Osteoblast (primary cell): ENCODE data around the gene CNTNAP5. TPM values are rescaled to one million over a fixed set of nuclear protein-coding genes. Genes with fewer than 3 reads are reported as not detected.

ENCODE experiments used
- DNase-seq: peaks from one replicate; pipeline ENCODE4 v3.0.0; 2011; ENCODE audit warnings: low spot score, mixed read lengths; ENCODE audit not compliant: insufficient read length; ENCODE audit errors: missing footprints
- H2AFZ ChIP-seq: 2 replicates; pipeline ENCODE4 v1.6.0; 2011; ENCODE audit warnings: mild to moderate bottlenecking, low read length
- H3K27ac ChIP-seq: 2 replicates; pipeline ENCODE4 v1.5.1; 2011; ENCODE audit warnings: mild to moderate bottlenecking, low read depth, low read length, moderate library complexity
- H3K27me3 ChIP-seq: 2 replicates; pipeline ENCODE4 v1.6.0; 2012; ENCODE audit warnings: mild to moderate bottlenecking, control low read depth, inconsistent platforms, low read length, moderate library complexity; ENCODE audit not compliant: insufficient read depth
- H3K36me3 ChIP-seq: 2 replicates; pipeline ENCODE4 v1.5.1; 2011; ENCODE audit warnings: mild to moderate bottlenecking, low read length, control low read depth, moderate library complexity; ENCODE audit not compliant: insufficient read depth
- H3K4me1 ChIP-seq: 2 replicates; pipeline ENCODE4 v1.5.1; 2011; ENCODE audit warnings: mild to moderate bottlenecking, low read length, control low read depth, moderate library complexity; ENCODE audit not compliant: insufficient read depth
- H3K4me2 ChIP-seq: 2 replicates; pipeline ENCODE4 v1.6.0; 2011; ENCODE audit warnings: mild to moderate bottlenecking, low read length; ENCODE audit not compliant: insufficient read depth
- H3K4me3 ChIP-seq: fragments of 200-600 bp; sonication (generic); 3 replicates; pipeline ENCODE4 v1.5.1; 2012; ENCODE audit warnings: mild to moderate bottlenecking, low read length, inconsistent platforms; ENCODE audit not compliant: insufficient read depth
- H3K79me2 ChIP-seq: 2 replicates; pipeline ENCODE4 v1.6.0; 2012; ENCODE audit warnings: mild to moderate bottlenecking, low read length, control low read depth, inconsistent platforms; ENCODE audit not compliant: insufficient read depth
- H3K9me3 ChIP-seq: 2 replicates; pipeline ENCODE4 v1.5.1; 2011; ENCODE audit warnings: low read depth, low read length, control low read depth
- H4K20me1 ChIP-seq: 2 replicates; pipeline ENCODE4 v1.6.0; 2012; ENCODE audit warnings: mild to moderate bottlenecking, low read length, control low read depth; ENCODE audit not compliant: insufficient read depth
- CTCF ChIP-seq: IDR thresholded peaks from 2 replicates; pipeline ENCODE4 v1.5.1; 2011; ENCODE audit warnings: mild to moderate bottlenecking, low read depth, low read length, moderate library complexity; ENCODE audit errors: extremely low read depth
- total RNA-seq: library from RNA; depleted of rRNA; stranded (reverse); fragments of >200 nt; gene quantifications from 2 replicates; pipeline ENCODE4 v1.2.3, GENCODE V29; 2012

The CNTNAP5 gene
- total RNA-seq, 1 donor, result not detected

- no peak overlapping the region for H3K4me2 ChIP-seq
- no peaks in the 10 kb centered on the region for H3K27me3 ChIP-seq
- H3K36me3 ChIP-seq, result no peaks in the 10 kb centered on the region
- no peak for DNase-seq
- H3K4me3 ChIP-seq, result no peak overlapping the region
- H4K20me1 ChIP-seq, result no peaks in the 10 kb centered on the region
- H3K79me2 ChIP-seq, result no peaks in the 10 kb centered on the region
- no peak overlapping the region for H2AFZ ChIP-seq
- H3K9me3 ChIP-seq, result no peaks in the 10 kb centered on the region
- no peak overlapping the region for H3K27ac ChIP-seq
- no peak for TF ChIP-seq CTCF
- no peaks in the 10 kb centered on the region for H3K4me1 ChIP-seq
Observed at GRCh38 chr2:124161542-124161941, 136.5 kb downstream of the CNTNAP5 start.

- no peak overlapping the region for H2AFZ ChIP-seq
- no peaks in the 10 kb centered on the region for H3K4me1 ChIP-seq
- no peaks in the 10 kb centered on the region for H3K79me2 ChIP-seq
- no peaks in the 10 kb centered on the region for H3K36me3 ChIP-seq
- no peaks in the 10 kb centered on the region for H3K9me3 ChIP-seq
- no peaks in the 10 kb centered on the region for H3K27me3 ChIP-seq
- H4K20me1 ChIP-seq, result no peaks in the 10 kb centered on the region
- H3K4me3 ChIP-seq, result no peak overlapping the region
- DNase-seq, result no peak
- TF ChIP-seq CTCF, result no peak
- no peak overlapping the region for H3K27ac ChIP-seq
- no peak overlapping the region for H3K4me2 ChIP-seq
Observed at GRCh38 chr2:124162256-124162655, 137.2 kb downstream of the CNTNAP5 start.

- no peak overlapping the region for H3K27ac ChIP-seq
- no peak for TF ChIP-seq CTCF
Observed at GRCh38 chr2:124163840-124164239, 138.8 kb downstream of the CNTNAP5 start.

GRCh38 chr2:124165698-124166097, 140.6 kb downstream of the CNTNAP5 start:
- H3K4me2 ChIP-seq, result no peak overlapping the region
- no peaks in the 10 kb centered on the region for H4K20me1 ChIP-seq
- no peak overlapping the region for H3K4me3 ChIP-seq
- H3K36me3 ChIP-seq, result no peaks in the 10 kb centered on the region
- no peak for DNase-seq
- H3K27ac ChIP-seq, result no peak overlapping the region
- TF ChIP-seq CTCF, result no peak
- peaks cover under 1% of the 10 kb centered on the region for H3K9me3 ChIP-seq
- H3K79me2 ChIP-seq, result no peaks in the 10 kb centered on the region
- H3K27me3 ChIP-seq, result no peaks in the 10 kb centered on the region
- no peaks in the 10 kb centered on the region for H3K4me1 ChIP-seq
- H2AFZ ChIP-seq, result no peak overlapping the region

More at GRCh38 chr2:124163840-124164239, 138.8 kb downstream of the CNTNAP5 start:
- DNase-seq, result no peak
- H3K4me1 ChIP-seq, result no peaks in the 10 kb centered on the region
- no peaks in the 10 kb centered on the region for H3K79me2 ChIP-seq
- H3K4me2 ChIP-seq, result no peak overlapping the region
- H3K27me3 ChIP-seq, result no peaks in the 10 kb centered on the region
- no peak overlapping the region for H3K4me3 ChIP-seq
- no peak overlapping the region for H2AFZ ChIP-seq
- H4K20me1 ChIP-seq, result no peaks in the 10 kb centered on the region
- no peaks in the 10 kb centered on the region for H3K36me3 ChIP-seq
- no peaks in the 10 kb centered on the region for H3K9me3 ChIP-seq
